Nephron (organoid): ENCODE results near the gene TIMM23.

Experiments used
- H3K27ac Mint-ChIP-seq, 3 experiments: 2 replicates each; pipeline ENCODE4 v1.8.0; 2020; ENCODE audit warnings: mixed read lengths in 3 of 3, mild to moderate bottlenecking in 2 of 3, moderate library complexity in 1 of 3
- H3K27me3 Mint-ChIP-seq: 2 replicates; pipeline ENCODE4 v1.8.0; 2021; ENCODE audit warnings: low read depth, mild to moderate bottlenecking, moderate library complexity, mixed read lengths
- H3K36me3 Mint-ChIP-seq: 2 replicates; pipeline ENCODE4 v1.8.0; 2020; ENCODE audit warnings: low read depth, mixed read lengths
- H3K4me1 Mint-ChIP-seq: 2 replicates; pipeline ENCODE4 v1.8.0; 2020; ENCODE audit warnings: mixed read lengths
- H3K4me3 Mint-ChIP-seq, 3 experiments: 2 replicates each; pipeline ENCODE4 v1.8.0; 2020; ENCODE audit warnings: mild to moderate bottlenecking in 3 of 3, mixed read lengths in 3 of 3, moderate library complexity in 2 of 3
- H3K9me3 Mint-ChIP-seq: 2 replicates; pipeline ENCODE4 v1.8.0; 2020; ENCODE audit warnings: mixed read lengths
- TF ChIP-seq, protein P1 (sequence below), 3 experiments: fragments of 200-600 bp; sonication (generic); IDR thresholded peaks; one replicate each; pipeline ENCODE4 v1.5.0; 2021; ENCODE audit warnings: antibody characterized with exemption in 3 of 3; ENCODE audit not compliant: unreplicated experiment in 3 of 3

Gene TIMM23

DNA sequence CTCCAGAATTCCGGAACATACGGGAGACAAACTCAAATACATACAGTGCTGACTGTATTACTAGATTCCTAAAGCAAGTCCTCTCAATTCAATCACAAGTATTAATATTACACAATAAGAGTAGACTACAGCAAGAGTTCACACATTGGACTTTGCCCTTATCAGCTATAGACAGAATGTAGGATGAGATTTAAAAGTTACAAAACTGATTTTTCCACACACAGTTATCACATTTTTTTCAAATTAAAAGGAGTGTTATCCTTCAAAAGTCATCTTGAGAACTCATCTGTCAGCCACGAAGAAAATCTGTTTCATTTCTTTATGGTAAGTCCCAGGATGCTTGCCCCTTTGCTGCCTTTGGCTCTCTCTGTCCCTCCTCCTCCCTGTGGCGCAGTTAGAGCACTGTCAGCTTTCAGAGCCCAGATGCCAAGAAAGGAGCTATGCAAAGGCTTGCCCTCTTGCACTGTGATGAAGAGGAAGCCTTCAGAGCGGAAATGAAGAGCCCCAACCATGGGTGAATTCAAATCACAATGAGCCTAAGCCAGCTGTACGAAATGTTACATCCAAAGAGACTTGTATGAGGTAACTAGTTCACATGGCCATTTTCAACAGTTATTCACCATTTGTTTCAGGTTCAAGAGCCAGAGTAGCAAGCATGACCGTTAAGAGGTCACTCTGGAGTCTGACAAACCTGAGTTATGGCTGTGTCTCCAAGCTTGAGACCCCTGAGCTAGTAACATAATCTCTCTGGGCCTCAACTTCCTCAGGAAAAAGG lies 47.5 kb downstream of the TIMM23 start:
- Mint-ChIP-seq H3K4me1 (peaks cover 48% of the 10 kb centered on the region), H3K9me3 (no peaks in the 10 kb centered on the region), H3K36me3 (peaks cover 18% of the 10 kb centered on the region), H3K27me3 (no peaks in the 10 kb centered on the region), H3K27ac (peak overlapping the region in 2 of 3 experiments; percentile 62 to 77), H3K4me3 (peak overlapping the region in 2 of 3 experiments; percentile 3 to 21)
- TF ChIP-seq, protein P1, sequence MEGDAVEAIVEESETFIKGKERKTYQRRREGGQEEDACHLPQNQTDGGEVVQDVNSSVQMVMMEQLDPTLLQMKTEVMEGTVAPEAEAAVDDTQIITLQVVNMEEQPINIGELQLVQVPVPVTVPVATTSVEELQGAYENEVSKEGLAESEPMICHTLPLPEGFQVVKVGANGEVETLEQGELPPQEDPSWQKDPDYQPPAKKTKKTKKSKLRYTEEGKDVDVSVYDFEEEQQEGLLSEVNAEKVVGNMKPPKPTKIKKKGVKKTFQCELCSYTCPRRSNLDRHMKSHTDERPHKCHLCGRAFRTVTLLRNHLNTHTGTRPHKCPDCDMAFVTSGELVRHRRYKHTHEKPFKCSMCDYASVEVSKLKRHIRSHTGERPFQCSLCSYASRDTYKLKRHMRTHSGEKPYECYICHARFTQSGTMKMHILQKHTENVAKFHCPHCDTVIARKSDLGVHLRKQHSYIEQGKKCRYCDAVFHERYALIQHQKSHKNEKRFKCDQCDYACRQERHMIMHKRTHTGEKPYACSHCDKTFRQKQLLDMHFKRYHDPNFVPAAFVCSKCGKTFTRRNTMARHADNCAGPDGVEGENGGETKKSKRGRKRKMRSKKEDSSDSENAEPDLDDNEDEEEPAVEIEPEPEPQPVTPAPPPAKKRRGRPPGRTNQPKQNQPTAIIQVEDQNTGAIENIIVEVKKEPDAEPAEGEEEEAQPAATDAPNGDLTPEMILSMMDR (IDR thresholded peaks at IDR 0.05; ENCODE audit: unreplicated experiment in 3 of 3), result no peak

DNA sequence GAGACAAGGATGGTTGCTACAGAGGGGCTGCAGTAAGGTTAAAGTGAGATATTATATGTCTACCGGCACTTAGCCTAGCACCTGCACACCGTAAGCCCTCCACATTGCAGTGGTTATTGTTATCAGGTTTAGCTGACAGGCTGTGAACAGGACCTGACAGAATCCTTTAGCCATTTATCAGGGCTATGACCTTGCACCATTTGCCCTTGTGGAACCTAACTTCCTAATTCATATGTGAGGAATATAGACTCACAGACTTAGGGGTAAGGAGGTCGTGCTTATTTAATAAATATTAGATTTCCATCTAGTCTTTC lies 48.0 kb downstream of the TIMM23 start:
- H3K27ac Mint-ChIP-seq, result no peak overlapping the region
- no peak overlapping the region for H3K4me3 Mint-ChIP-seq
- peaks cover 14% of the 10 kb centered on the region for H3K36me3 Mint-ChIP-seq
- no peaks in the 10 kb centered on the region for H3K9me3 Mint-ChIP-seq
- no peaks in the 10 kb centered on the region for H3K27me3 Mint-ChIP-seq
- H3K4me1 Mint-ChIP-seq, result peaks cover 53% of the 10 kb centered on the region
- TF ChIP-seq, protein P1 (IDR thresholded peaks at IDR 0.05; ENCODE audit: unreplicated experiment in 3 of 3), result no peak

DNA sequence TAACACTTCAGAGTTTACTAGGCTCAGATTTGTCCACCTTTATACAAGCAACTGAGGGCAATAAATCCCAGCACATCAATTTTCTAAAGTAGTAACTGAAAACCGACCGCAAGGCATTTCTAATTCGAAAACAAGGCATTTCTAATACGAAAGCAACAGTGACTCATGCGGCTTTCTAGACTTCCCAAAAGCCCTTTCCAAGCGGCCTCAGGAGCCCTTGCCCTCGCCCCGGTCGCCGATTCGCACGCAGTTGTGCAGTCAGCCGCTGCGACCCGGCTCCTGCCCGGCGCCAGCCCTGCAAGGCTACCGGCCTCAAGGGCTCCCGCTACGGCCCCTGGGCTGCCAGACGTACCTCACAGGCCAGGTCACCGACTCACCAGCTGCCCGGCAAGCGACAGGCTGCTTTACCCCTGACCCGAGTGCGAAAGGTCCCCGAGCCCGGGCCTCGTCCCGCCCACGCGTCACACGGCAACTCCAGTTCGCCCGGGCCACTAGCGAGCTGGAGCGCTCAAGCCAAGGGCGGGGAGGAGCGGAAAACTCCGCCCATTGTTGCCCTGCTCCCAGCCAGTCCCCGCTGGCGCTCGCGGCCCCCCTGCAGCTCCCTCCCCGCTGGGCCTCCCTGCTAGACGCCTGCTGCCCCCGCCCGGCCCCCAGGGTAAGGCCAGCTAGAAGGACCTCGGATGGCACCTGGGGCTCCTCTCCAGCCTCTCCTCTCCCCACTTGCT lies 50.9 kb downstream of the TIMM23 start:
- H3K9me3 Mint-ChIP-seq, result no peaks in the 10 kb centered on the region
- H3K4me3 Mint-ChIP-seq, result peak overlapping the region; percentile 84 to 87 (median 87)
- peaks cover 71% of the 10 kb centered on the region for H3K4me1 Mint-ChIP-seq
- H3K27ac Mint-ChIP-seq, result peak overlapping the region; percentile 17 to 51 (median 31)
- H3K27me3 Mint-ChIP-seq, result no peaks in the 10 kb centered on the region
- peaks cover 7% of the 10 kb centered on the region for H3K36me3 Mint-ChIP-seq
- TF ChIP-seq, protein P1 (IDR thresholded peaks at IDR 0.05; ENCODE audit: unreplicated experiment in 3 of 3), result no peak

DNA sequence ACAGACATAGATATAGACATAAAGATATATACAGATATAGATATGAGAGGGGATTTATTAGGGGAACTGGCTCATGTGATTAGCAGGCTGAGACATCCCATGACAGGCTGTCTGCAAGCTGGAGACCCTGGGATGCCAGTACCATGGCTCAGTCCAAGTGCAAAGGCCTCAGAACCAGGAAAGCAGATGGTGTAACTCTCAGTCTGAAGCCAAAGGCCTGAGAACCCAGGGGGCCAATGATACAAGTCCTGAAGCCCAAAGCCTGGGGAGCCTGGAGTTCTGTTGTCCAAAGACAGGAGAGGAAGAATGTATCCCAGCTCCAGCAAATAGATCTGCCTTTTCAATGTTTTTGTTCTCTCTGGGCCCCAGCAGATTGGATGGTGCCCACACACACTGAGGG lies 52.7 kb downstream of the TIMM23 start:
- peaks cover 7% of the 10 kb centered on the region for H3K36me3 Mint-ChIP-seq
- H3K27me3 Mint-ChIP-seq, result no peaks in the 10 kb centered on the region
- no peaks in the 10 kb centered on the region for H3K9me3 Mint-ChIP-seq
- peak overlapping the region; percentile 22 to 51 (median 31) for H3K27ac Mint-ChIP-seq
- TF ChIP-seq, protein P1 (IDR thresholded peaks at IDR 0.05; ENCODE audit: unreplicated experiment in 3 of 3), result no peak
- H3K4me1 Mint-ChIP-seq, result peaks cover 71% of the 10 kb centered on the region
- H3K4me3 Mint-ChIP-seq, result peak overlapping the region in 2 of 3 experiments; percentile 15 to 39

DNA sequence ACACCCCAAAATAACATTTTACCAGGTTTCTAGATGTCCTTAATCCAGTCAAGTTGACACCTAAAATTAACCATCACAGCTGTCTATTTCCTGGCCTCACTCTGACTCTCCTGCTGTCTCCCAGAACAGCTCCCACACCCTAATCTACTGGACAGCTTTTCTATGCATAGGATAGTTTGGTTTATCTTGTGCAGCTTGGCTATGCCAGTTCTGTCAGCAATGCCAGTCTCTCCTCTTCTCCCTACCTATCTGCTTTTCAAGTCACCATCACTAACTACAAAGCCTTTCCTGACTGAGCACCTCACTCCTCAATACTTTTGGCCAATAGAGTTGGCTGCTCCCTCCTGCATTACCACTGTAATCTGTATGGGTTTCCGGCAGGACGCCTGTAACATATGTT lies 53.1 kb downstream of the TIMM23 start:
- H3K27me3 Mint-ChIP-seq, result no peaks in the 10 kb centered on the region
- TF ChIP-seq, protein P1 (IDR thresholded peaks at IDR 0.05; ENCODE audit: unreplicated experiment in 3 of 3), result no peak
- peaks cover 72% of the 10 kb centered on the region for H3K4me1 Mint-ChIP-seq
- no peaks in the 10 kb centered on the region for H3K9me3 Mint-ChIP-seq
- H3K36me3 Mint-ChIP-seq, result peaks cover 7% of the 10 kb centered on the region
- H3K27ac Mint-ChIP-seq, result peak overlapping the region; percentile 1 to 22 (median 7)
- peak overlapping the region; percentile 2 to 39 (median 27) for H3K4me3 Mint-ChIP-seq
